SK-N-SH (cell line): ENCODE data around the gene SDK1.

Source experiments
- CTCF ChIP-seq: fragments of 200-600 bp; sonication (generic); IDR thresholded peaks from 2 replicates; pipeline ENCODE4 v1.6.1; 2017; ENCODE audit warnings: antibody characterized with exemption, mild to moderate bottlenecking, moderate library complexity
- MXI1 ChIP-seq: IDR thresholded peaks from 2 replicates; pipeline ENCODE4 v1.6.1; 2012; ENCODE audit warnings: mild to moderate bottlenecking, low read depth, low read length, improper control_type of control experiment
- TAF1 ChIP-seq: IDR thresholded peaks from 2 replicates; pipeline ENCODE4 v1.6.1; 2012; ENCODE audit warnings: low read depth, mild to moderate bottlenecking, low read length, moderate library complexity, borderline replicate concordance
- USF1 ChIP-seq: IDR thresholded peaks from 2 replicates; pipeline ENCODE4 v1.4.0; 2012; ENCODE audit warnings: low read depth, borderline replicate concordance
- ZBTB33 ChIP-seq: IDR thresholded peaks from 2 replicates; pipeline ENCODE4 v1.4.0; 2012; ENCODE audit warnings: low read depth, borderline replicate concordance

GRCh38 chr7:3683546-3684539, 382.8 kb downstream of the SDK1 start:
- TF ChIP-seq MXI1 (no peak), CTCF (no peak), ZBTB33 (no peak), TAF1 (no peak), USF1 (no peak)
